ENCODE results near the gene NBEAL2. TPM values are rescaled to one million over a fixed set of nuclear protein-coding genes. Genes with fewer than 3 reads are reported as not detected.

Gene NBEAL2
- total RNA-seq, 1 donor from 2014 or later, result 202 TPM

GRCh38 chr3:46955801-46956259 is 23.6 kb upstream of the NBEAL2 start:
- H3K4me3 Mint-ChIP-seq (ENCODE audit: unreplicated experiment), result no peak overlapping the region
- H3K4me1 Mint-ChIP-seq (ENCODE audit: unreplicated experiment), result peaks cover 39% of the 10 kb centered on the region
- DNase-seq (ENCODE audit: low spot score), result no peak
- peaks cover 10% of the 10 kb centered on the region for H3K27me3 Mint-ChIP-seq (ENCODE audit: unreplicated experiment)
- H3K9me3 Mint-ChIP-seq (ENCODE audit: unreplicated experiment), result no peaks in the 10 kb centered on the region
- TF ChIP-seq CTCF (IDR thresholded peaks at IDR 0.05; ENCODE audit: unreplicated experiment), result no peak
- no peak overlapping the region for H3K27ac Mint-ChIP-seq (ENCODE audit: unreplicated experiment)
- H3K36me3 Mint-ChIP-seq (ENCODE audit: low read depth, unreplicated experiment), result peaks cover 12% of the 10 kb centered on the region

- peaks cover 46% of the 10 kb centered on the region for H3K4me1 Mint-ChIP-seq (ENCODE audit: unreplicated experiment)
Observed at GRCh38 chr3:46957092-46957820, 22.2 kb upstream of the NBEAL2 start.

GRCh38 chr3:46958467-46959160 is 20.9 kb upstream of the NBEAL2 start:
- Mint-ChIP-seq H3K9me3 (ENCODE audit: unreplicated experiment) (no peaks in the 10 kb centered on the region), H3K4me1 (ENCODE audit: unreplicated experiment) (peaks cover 38% of the 10 kb centered on the region), H3K36me3 (ENCODE audit: low read depth, unreplicated experiment) (peaks cover 21% of the 10 kb centered on the region), H3K27ac (ENCODE audit: unreplicated experiment) (peak overlapping the region; percentile 77), H3K4me3 (ENCODE audit: unreplicated experiment) (no peak overlapping the region), H3K27me3 (ENCODE audit: unreplicated experiment) (peaks cover 10% of the 10 kb centered on the region)
- TF ChIP-seq CTCF (IDR thresholded peaks at IDR 0.05; ENCODE audit: unreplicated experiment), result no peak
- DNase-seq (ENCODE audit: low spot score), result no peak

More at GRCh38 chr3:46957092-46957820, 22.2 kb upstream of the NBEAL2 start:
- no peak overlapping the region for H3K27ac Mint-ChIP-seq (ENCODE audit: unreplicated experiment)
- DNase-seq (ENCODE audit: low spot score), result no peak
- H3K9me3 Mint-ChIP-seq (ENCODE audit: unreplicated experiment), result no peaks in the 10 kb centered on the region
- H3K27me3 Mint-ChIP-seq (ENCODE audit: unreplicated experiment), result peaks cover 10% of the 10 kb centered on the region
- H3K36me3 Mint-ChIP-seq (ENCODE audit: low read depth, unreplicated experiment), result peaks cover 15% of the 10 kb centered on the region
- H3K4me3 Mint-ChIP-seq (ENCODE audit: unreplicated experiment), result no peak overlapping the region
- no peak for TF ChIP-seq CTCF (IDR thresholded peaks at IDR 0.05; ENCODE audit: unreplicated experiment)

GRCh38 chr3:46959161-46959511 is 20.3 kb upstream of the NBEAL2 start:
- Mint-ChIP-seq H3K4me1 (ENCODE audit: unreplicated experiment) (peaks cover 32% of the 10 kb centered on the region), H3K4me3 (ENCODE audit: unreplicated experiment) (no peak overlapping the region), H3K9me3 (ENCODE audit: unreplicated experiment) (no peaks in the 10 kb centered on the region), H3K27ac (ENCODE audit: unreplicated experiment) (peak overlapping the region; percentile 98), H3K36me3 (ENCODE audit: low read depth, unreplicated experiment) (peaks cover 21% of the 10 kb centered on the region), H3K27me3 (ENCODE audit: unreplicated experiment) (peaks cover 9% of the 10 kb centered on the region)
- no peak for DNase-seq (ENCODE audit: low spot score)
- TF ChIP-seq CTCF (IDR thresholded peaks at IDR 0.05; ENCODE audit: unreplicated experiment), result no peak
